ENCODE data around the gene SMG5. TPM values are rescaled to one million over a fixed set of nuclear protein-coding genes. Genes with fewer than 3 reads are reported as not detected.

The SMG5 gene
- total RNA-seq, 1 experiment from 2014 or later, result 129 TPM

DNA sequence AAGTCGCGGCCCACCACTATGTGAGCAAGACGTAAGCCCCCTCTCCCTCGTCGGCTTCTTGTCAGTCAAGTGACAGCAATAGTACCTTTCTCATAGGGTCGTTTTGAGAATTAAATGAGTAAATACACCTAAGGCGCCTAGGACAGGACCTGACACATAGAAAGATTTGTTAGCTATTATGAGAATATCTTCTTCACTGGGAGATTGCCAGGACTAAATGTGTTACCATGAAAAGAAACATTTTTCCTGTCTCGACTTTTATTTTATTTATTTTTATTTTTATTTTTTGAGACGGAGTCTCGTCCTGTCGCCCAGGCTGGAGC lies 69.0 kb downstream of the SMG5 start:
- intact Hi-C loops (cut with micrococcal nuclease; ENCODE audit: unreplicated experiment), result loop anchor here (5.0 kb wide), 1 partner anchor 121 kb away; no protein-coding TSS in a partner anchor
- Histone ChIP-seq H3K36me3 (ENCODE audit: insufficient read depth, low read length, poor library complexity, severe bottlenecking) (no peaks in the 10 kb centered on the region), H3K4me1 (ENCODE audit: insufficient read depth, low read length, poor library complexity, severe bottlenecking) (peaks cover 10% of the 10 kb centered on the region), H3K9me3 (ENCODE audit: low read depth, low read length, poor library complexity, severe bottlenecking) (no peaks in the 10 kb centered on the region), H3K27me3 (replicated peaks; ENCODE audit: insufficient read depth, low read depth, low read length, poor library complexity) (no peaks in the 10 kb centered on the region), H3K4me3 (ENCODE audit: low read depth, low read length, poor library complexity, severe bottlenecking) (peak overlapping the region; percentile 64), H3K27ac (ENCODE audit: low read depth, low read length, poor library complexity, severe bottlenecking) (peak overlapping the region; percentile 99)
- DNase-seq (ENCODE audit: low spot score), result no peak
- ChIA-PET POLR2A (ENCODE audit: low non-redundant PET) (no interaction called here), CTCF (interaction anchor here (1.0 to 1.3 kb wide), 2 partner anchors 68 to 72 kb away, joined by 5 to 6 read pairs; no protein-coding TSS in a partner anchor)
- BruUV-seq (replicated peaks), result no TSS peak
- TF ChIP-seq EZH2 (IDR thresholded peaks at IDR 0.05; ENCODE audit: borderline replicate concordance, low read depth, low read length, poor library complexity, severe bottlenecking), result no peak
- TF ChIP-seq, protein P1, sequence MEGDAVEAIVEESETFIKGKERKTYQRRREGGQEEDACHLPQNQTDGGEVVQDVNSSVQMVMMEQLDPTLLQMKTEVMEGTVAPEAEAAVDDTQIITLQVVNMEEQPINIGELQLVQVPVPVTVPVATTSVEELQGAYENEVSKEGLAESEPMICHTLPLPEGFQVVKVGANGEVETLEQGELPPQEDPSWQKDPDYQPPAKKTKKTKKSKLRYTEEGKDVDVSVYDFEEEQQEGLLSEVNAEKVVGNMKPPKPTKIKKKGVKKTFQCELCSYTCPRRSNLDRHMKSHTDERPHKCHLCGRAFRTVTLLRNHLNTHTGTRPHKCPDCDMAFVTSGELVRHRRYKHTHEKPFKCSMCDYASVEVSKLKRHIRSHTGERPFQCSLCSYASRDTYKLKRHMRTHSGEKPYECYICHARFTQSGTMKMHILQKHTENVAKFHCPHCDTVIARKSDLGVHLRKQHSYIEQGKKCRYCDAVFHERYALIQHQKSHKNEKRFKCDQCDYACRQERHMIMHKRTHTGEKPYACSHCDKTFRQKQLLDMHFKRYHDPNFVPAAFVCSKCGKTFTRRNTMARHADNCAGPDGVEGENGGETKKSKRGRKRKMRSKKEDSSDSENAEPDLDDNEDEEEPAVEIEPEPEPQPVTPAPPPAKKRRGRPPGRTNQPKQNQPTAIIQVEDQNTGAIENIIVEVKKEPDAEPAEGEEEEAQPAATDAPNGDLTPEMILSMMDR (conservative IDR thresholded peaks at IDR 0.05; ENCODE audit: low read depth, low read length), result no peak

DNA sequence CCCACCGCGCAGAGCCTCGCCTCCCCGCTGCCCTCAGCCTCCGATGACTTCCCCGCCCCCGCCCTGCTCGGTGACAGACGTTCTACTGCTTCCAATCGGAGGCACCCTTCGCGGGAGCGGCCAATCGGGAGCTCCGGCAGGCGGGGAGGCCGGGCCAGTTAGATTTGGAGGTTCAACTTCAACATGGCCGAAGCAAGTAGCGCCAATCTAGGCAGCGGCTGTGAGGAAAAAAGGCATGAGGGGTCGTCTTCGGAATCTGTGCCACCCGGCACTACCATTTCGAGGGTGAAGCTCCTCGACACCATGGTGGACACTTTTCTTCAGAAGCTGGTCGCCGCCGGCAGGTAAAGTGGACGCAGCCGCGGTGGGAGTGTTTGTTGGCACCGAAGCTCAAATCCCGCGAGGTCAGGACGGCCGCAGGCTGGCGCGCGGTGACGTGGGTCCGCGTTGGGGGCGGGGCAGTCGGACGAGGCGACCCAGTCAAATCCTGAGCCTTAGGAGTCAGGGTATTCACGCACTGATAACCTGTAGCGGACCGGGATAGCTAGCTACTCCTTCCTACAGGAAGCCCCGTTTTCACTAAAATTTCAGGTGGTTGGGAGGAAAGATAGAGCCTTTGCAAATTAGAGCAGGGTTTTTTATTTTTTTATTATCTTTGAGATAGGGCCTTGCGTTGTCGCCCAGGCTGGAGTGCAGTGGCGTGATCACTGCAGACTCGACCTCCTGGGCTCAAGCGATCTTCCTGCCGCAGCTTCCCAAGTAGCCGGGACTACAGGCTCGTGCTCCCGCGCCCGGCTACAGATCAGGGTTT lies 69.6 kb downstream of the SMG5 start, which contains the start of gene PMF1:
Gene PMF1, plus strand, starts transcription at position 175 of the 811 bp plus-strand sequence. Its CDS starts 9 bp downstream, at position 184.
- no peaks in the 10 kb centered on the region for H3K9me3 ChIP-seq (ENCODE audit: low read depth, low read length, poor library complexity, severe bottlenecking)
- TF ChIP-seq, protein P1 (conservative IDR thresholded peaks at IDR 0.05; ENCODE audit: low read depth, low read length), result no peak
- no peak for TF ChIP-seq EZH2 (IDR thresholded peaks at IDR 0.05; ENCODE audit: borderline replicate concordance, low read depth, low read length, poor library complexity, severe bottlenecking)
- ChIA-PET CTCF (interaction anchor here (1.0 to 1.3 kb wide), 3 partner anchors 12 to 72 kb away, joined by 5 to 10 read pairs (median 6); no protein-coding TSS in a partner anchor), POLR2A (ENCODE audit: low non-redundant PET) (interaction anchor here (0.5 kb wide), 2 partner anchors 18 to 88 kb away, joined by 3 to 4 read pairs; no protein-coding TSS in a partner anchor)
- intact Hi-C loops (cut with micrococcal nuclease; ENCODE audit: unreplicated experiment), result loop anchor here (5.0 kb wide), 1 partner anchor 121 kb away; no protein-coding TSS in a partner anchor
- peak; percentile 99 for DNase-seq (ENCODE audit: low spot score)
- TSS peak; percentile 74 for BruUV-seq (replicated peaks)
- no peaks in the 10 kb centered on the region for H3K27me3 ChIP-seq (replicated peaks; ENCODE audit: insufficient read depth, low read depth, low read length, poor library complexity)
- H3K4me1 ChIP-seq (ENCODE audit: insufficient read depth, low read length, poor library complexity, severe bottlenecking), result peaks cover 10% of the 10 kb centered on the region
- H3K27ac ChIP-seq (ENCODE audit: low read depth, low read length, poor library complexity, severe bottlenecking), result peak within 1 kb of the TSS; percentile 99
- H3K36me3 ChIP-seq (ENCODE audit: insufficient read depth, low read length, poor library complexity, severe bottlenecking), result no peaks in the 10 kb centered on the region
- peak within 1 kb of the TSS; percentile 64 for H3K4me3 ChIP-seq (ENCODE audit: low read depth, low read length, poor library complexity, severe bottlenecking)

DNA sequence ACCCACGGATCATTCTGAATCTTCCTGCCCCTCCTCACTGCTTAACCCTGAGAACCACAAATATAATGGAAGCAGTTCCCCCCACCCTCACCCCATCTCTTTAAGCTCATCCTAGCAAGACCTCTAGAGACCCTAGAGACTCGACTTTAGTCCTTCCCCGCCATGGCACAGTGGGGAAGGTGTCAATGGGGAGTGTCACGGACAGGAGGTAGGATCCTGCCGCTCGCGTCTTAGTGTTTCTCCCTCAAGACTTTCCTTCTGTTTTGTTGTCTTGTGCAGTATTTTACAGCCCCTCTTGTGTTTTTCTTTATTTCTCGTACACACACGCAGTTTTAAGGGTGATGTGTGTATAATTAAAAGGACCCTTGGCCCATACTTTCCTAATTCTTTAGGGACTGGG lies 70.5 kb downstream of the SMG5 start:
- no peak for DNase-seq (ENCODE audit: low spot score)
- peak overlapping the region; percentile 64 for H3K4me3 ChIP-seq (ENCODE audit: low read depth, low read length, poor library complexity, severe bottlenecking)
- H3K27ac ChIP-seq (ENCODE audit: low read depth, low read length, poor library complexity, severe bottlenecking), result peak overlapping the region; percentile 99
- POLR2A ChIA-PET (ENCODE audit: low non-redundant PET), result no interaction called here
- BruUV-seq (replicated peaks), result no TSS peak
- intact Hi-C loops (cut with micrococcal nuclease; ENCODE audit: unreplicated experiment), result loop anchor here (5.0 kb wide), 1 partner anchor 120 kb away; no protein-coding TSS in a partner anchor
- H3K27me3 ChIP-seq (replicated peaks; ENCODE audit: insufficient read depth, low read depth, low read length, poor library complexity), result no peaks in the 10 kb centered on the region
- peaks cover 10% of the 10 kb centered on the region for H3K4me1 ChIP-seq (ENCODE audit: insufficient read depth, low read length, poor library complexity, severe bottlenecking)
- CTCF ChIA-PET, result interaction anchor here (1.0 to 1.3 kb wide), 2 partner anchors 13 to 71 kb away, joined by 6 to 10 read pairs; no protein-coding TSS in a partner anchor
- no peaks in the 10 kb centered on the region for H3K36me3 ChIP-seq (ENCODE audit: insufficient read depth, low read length, poor library complexity, severe bottlenecking)
- TF ChIP-seq EZH2 (IDR thresholded peaks at IDR 0.05; ENCODE audit: borderline replicate concordance, low read depth, low read length, poor library complexity, severe bottlenecking), result no peak
- TF ChIP-seq, protein P1 (conservative IDR thresholded peaks at IDR 0.05; ENCODE audit: low read depth, low read length), result no peak
- H3K9me3 ChIP-seq (ENCODE audit: low read depth, low read length, poor library complexity, severe bottlenecking), result no peaks in the 10 kb centered on the region
